HepG2 (cell line): ENCODE measurements around the gene ERF. TPM values are rescaled to one million over a fixed set of nuclear protein-coding genes. Genes with fewer than 3 reads are reported as not detected.

ENCODE experiments used
- CBX1 ChIP-seq: IDR thresholded peaks from one replicate; pipeline ENCODE4 v1.6.1; 2016; ENCODE audit warnings: antibody characterized with exemption, low read depth
- GABPA ChIP-seq, 2 experiments: IDR thresholded peaks; 2 replicates each; pipeline ENCODE4 v1.6.1; 2011 to 2016; ENCODE audit warnings: low read depth in 2 of 2, low read length in 1 of 2, missing biosample characterization in 1 of 2, missing genetic modification characterization in 1 of 2
- NBN ChIP-seq: fragments of 450-650 bp; conservative IDR thresholded peaks from 2 replicates; pipeline ENCODE4 v1.6.1; 2017
- PITX1 ChIP-seq: sonication (generic); formaldehyde crosslinking; IDR thresholded peaks from 2 replicates; pipeline ENCODE4 v1.5.1; 2020; ENCODE audit warnings: mild to moderate bottlenecking, missing genetic modification reagents
- SMAD9 ChIP-seq: sonication (generic); formaldehyde crosslinking; IDR thresholded peaks from 2 replicates; pipeline ENCODE4 v1.5.1; 2020; ENCODE audit warnings: mild to moderate bottlenecking, missing genetic modification reagents
- SMARCC2 ChIP-seq: fragments of 450-650 bp; IDR thresholded peaks from 2 replicates; pipeline ENCODE4 v1.6.1; 2017; ENCODE audit warnings: antibody characterized with exemption, mild to moderate bottlenecking
- ZBED4 ChIP-seq: sonication (generic); formaldehyde crosslinking; IDR thresholded peaks from 2 replicates; pipeline ENCODE4 v1.4.0; 2020; ENCODE audit warnings: missing genetic modification reagents, borderline replicate concordance
- ZFP36L1 ChIP-seq: sonication (generic); formaldehyde crosslinking; IDR thresholded peaks from 2 replicates; pipeline ENCODE4 v1.8.0; 2022; ENCODE audit warnings: mild to moderate bottlenecking, missing genetic modification reagents, moderate library complexity
- ZNF331 ChIP-seq: sonication (generic); formaldehyde crosslinking; IDR thresholded peaks from 2 replicates; pipeline ENCODE4 v1.4.0; 2020; ENCODE audit warnings: missing genetic modification reagents
- ZNF451 ChIP-seq: sonication (generic); formaldehyde crosslinking; IDR thresholded peaks from 2 replicates; pipeline ENCODE4 v1.5.0; 2020; ENCODE audit warnings: mild to moderate bottlenecking, missing genetic modification reagents
- ZNF678 ChIP-seq: sonication (generic); formaldehyde crosslinking; IDR thresholded peaks from 2 replicates; pipeline ENCODE4 v1.4.0; 2020; ENCODE audit warnings: mild to moderate bottlenecking, missing genetic modification reagents
- ZNF83 ChIP-seq: sonication (generic); formaldehyde crosslinking; IDR thresholded peaks from 2 replicates; pipeline ENCODE4 v1.4.0; 2020; ENCODE audit warnings: missing genetic modification reagents, mild to moderate bottlenecking, borderline replicate concordance
- polyA plus RNA-seq, 8 experiments: library from polyadenylated mRNA; depleted of rRNA in 3 of 8; stranded (reverse) in 7 of 8; unstranded in 1 of 8; fragments of >200 nt; fragmentation: Illumina TruSeq in 4 of 8; extraction: Trizol in 4 of 8; gene quantifications; 2 replicates each; pipeline versions ENCODE4 v1.2.1 to v1.2.3, GENCODE V29; 2011 to 2016; ENCODE audit warnings: low read depth in 4 of 8, missing spikeins in 1 of 8, mixed read lengths in 1 of 8; ENCODE audit not compliant: insufficient read depth in 1 of 8
- total RNA-seq, 5 experiments: library from RNA; depleted of rRNA; stranded (reverse); fragments of >200 nt; fragmentation: Illumina TruSeq; extraction: Trizol; gene quantifications; 2 replicates each; pipeline ENCODE4 v1.2.3, GENCODE V29; 2016; ENCODE audit warnings: low read depth in 1 of 5
- TF ChIP-seq, protein P1 (sequence below): IDR thresholded peaks from 2 replicates; pipeline ENCODE4 v1.4.0; 2020; ENCODE audit warnings: mild to moderate bottlenecking, missing genetic modification reagents
- TF ChIP-seq, protein P2 (sequence below): sonication (generic); formaldehyde crosslinking; IDR thresholded peaks from 2 replicates; pipeline ENCODE4 v1.9.0; 2022; ENCODE audit warnings: missing genetic modification reagents, mild to moderate bottlenecking, borderline replicate concordance
- TF ChIP-seq, protein P3 (sequence below), 2 experiments: sonication (generic) in 1 of 2; formaldehyde crosslinking in 1 of 2; IDR thresholded peaks; 2 replicates each; pipeline versions ENCODE4 v1.4.0 to v1.6.1; 2018 to 2020; ENCODE audit warnings: missing genetic modification reagents in 2 of 2, borderline replicate concordance in 1 of 2, low read depth in 1 of 2, mild to moderate bottlenecking in 1 of 2, missing biosample characterization in 1 of 2

Gene ERF
- total and polyA plus RNA-seq, 2 of the 13 experiments (the other 11 are each of a cell fraction or from before 2014, with no cell fraction given), result 67.1 to 69.9 TPM

DNA sequence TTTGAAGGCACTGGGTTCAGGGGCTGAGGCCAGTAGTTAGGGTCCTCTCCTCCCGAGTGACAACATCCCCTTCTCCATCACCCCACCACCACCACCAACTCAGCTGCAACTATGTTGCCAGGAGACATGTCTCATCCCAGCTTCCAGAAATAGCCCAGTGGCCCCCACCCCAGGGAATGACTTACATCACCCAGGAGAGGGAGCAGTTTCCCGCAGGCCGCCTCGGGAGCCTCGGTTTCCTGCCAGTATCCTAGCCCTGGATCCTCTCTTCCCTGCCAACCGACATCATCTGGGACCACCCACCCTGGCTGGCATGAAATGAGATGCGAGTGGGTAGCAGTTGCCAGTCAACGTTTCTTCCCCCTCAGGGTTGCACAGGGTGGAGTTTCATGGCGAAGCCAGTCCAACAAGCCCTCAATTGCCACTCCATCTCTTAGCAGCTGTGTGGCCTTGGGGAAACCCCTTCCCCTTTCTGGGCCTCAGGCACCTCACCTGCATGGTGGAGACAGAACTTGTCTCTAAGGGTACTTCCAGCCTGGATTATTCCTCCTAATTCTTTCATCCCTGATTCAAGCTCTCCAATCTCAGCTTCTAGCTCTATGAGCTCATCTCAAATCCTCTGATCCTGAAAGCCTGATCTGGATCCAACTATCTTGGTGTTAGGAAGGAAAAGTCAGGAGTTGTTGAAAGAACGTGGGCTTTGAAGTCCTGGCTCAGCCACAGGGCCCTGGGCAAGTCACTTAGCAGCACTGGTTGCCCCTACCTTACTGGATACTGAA lies 8.6 kb downstream of the ERF start (continued):
- TF ChIP-seq ZBED4 (CRISPR knock-in tag) (no peak), CBX1 (no peak), ZNF678 (CRISPR knock-in tag) (no peak), ZNF451 (CRISPR knock-in tag) (no peak), ZNF331 (CRISPR knock-in tag) (no peak), PITX1 (CRISPR knock-in tag) (no peak), SMAD9 (no peak), ZFP36L1 (CRISPR knock-in tag) (no peak), SMARCC2 (no peak), GABPA (IDR thresholded peaks at IDR 0.05; ENCODE audit: low read depth, low read length) (no peak), GABPA (CRISPR knock-in tag; IDR thresholded peaks at IDR 0.05; ENCODE audit: low read depth) (no peak), NBN (no peak), ZNF83 (no peak)
- TF ChIP-seq, protein P1, sequence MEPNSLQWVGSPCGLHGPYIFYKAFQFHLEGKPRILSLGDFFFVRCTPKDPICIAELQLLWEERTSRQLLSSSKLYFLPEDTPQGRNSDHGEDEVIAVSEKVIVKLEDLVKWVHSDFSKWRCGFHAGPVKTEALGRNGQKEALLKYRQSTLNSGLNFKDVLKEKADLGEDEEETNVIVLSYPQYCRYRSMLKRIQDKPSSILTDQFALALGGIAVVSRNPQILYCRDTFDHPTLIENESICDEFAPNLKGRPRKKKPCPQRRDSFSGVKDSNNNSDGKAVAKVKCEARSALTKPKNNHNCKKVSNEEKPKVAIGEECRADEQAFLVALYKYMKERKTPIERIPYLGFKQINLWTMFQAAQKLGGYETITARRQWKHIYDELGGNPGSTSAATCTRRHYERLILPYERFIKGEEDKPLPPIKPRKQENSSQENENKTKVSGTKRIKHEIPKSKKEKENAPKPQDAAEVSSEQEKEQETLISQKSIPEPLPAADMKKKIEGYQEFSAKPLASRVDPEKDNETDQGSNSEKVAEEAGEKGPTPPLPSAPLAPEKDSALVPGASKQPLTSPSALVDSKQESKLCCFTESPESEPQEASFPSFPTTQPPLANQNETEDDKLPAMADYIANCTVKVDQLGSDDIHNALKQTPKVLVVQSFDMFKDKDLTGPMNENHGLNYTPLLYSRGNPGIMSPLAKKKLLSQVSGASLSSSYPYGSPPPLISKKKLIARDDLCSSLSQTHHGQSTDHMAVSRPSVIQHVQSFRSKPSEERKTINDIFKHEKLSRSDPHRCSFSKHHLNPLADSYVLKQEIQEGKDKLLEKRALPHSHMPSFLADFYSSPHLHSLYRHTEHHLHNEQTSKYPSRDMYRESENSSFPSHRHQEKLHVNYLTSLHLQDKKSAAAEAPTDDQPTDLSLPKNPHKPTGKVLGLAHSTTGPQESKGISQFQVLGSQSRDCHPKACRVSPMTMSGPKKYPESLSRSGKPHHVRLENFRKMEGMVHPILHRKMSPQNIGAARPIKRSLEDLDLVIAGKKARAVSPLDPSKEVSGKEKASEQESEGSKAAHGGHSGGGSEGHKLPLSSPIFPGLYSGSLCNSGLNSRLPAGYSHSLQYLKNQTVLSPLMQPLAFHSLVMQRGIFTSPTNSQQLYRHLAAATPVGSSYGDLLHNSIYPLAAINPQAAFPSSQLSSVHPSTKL (CRISPR knock-in tag), result no peak
- TF ChIP-seq, protein P2, sequence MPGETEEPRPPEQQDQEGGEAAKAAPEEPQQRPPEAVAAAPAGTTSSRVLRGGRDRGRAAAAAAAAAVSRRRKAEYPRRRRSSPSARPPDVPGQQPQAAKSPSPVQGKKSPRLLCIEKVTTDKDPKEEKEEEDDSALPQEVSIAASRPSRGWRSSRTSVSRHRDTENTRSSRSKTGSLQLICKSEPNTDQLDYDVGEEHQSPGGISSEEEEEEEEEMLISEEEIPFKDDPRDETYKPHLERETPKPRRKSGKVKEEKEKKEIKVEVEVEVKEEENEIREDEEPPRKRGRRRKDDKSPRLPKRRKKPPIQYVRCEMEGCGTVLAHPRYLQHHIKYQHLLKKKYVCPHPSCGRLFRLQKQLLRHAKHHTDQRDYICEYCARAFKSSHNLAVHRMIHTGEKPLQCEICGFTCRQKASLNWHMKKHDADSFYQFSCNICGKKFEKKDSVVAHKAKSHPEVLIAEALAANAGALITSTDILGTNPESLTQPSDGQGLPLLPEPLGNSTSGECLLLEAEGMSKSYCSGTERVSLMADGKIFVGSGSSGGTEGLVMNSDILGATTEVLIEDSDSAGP (CRISPR knock-in tag), result peak; percentile 56; the same call in 1 of the 2 replicates
- TF ChIP-seq, protein P3, sequence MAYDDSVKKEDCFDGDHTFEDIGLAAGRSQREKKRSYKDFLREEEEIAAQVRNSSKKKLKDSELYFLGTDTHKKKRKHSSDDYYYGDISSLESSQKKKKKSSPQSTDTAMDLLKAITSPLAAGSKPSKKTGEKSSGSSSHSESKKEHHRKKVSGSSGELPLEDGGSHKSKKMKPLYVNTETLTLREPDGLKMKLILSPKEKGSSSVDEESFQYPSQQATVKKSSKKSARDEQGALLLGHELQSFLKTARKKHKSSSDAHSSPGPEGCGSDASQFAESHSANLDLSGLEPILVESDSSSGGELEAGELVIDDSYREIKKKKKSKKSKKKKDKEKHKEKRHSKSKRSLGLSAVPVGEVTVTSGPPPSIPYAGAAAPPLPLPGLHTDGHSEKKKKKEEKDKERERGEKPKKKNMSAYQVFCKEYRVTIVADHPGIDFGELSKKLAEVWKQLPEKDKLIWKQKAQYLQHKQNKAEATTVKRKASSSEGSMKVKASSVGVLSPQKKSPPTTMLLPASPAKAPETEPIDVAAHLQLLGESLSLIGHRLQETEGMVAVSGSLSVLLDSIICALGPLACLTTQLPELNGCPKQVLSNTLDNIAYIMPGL (CRISPR knock-in tag; IDR thresholded peaks at IDR 0.05; ENCODE audit: borderline replicate concordance in 1 of 2, low read depth in 1 of 2), result peak in 1 of 2 experiments; percentile 47; a peak in 2 of 4 replicates
